A204.1 (cell line): ENCODE results near the gene PPP2R3A.
"Not testable (repeated sequence)": the region's sequence is repeated elsewhere in the genome, so short reads cannot be mapped to it uniquely, and the experiment has no call there.

Source experiments
- FAIRE-seq: peaks from 2 replicates; lab custom pipeline; 2012; peaks lifted over from hg19 to GRCh38; lab: Jason Lieb, UNC

The PPP2R3A gene

GRCh38 chr3:135965506-135966270 lies at the start of gene PPP2R3A:
Gene PPP2R3A, plus strand, starts transcription at chr3:135965728. Its CDS starts 35,771 bp downstream, at chr3:136001499.
- no peak for FAIRE-seq

GRCh38 chr3:135916310-135916709 lies 49.2 kb upstream of the PPP2R3A start:
- no peak for FAIRE-seq

GRCh38 chr3:135917076-135917475 lies 48.5 kb upstream of the PPP2R3A start:
- FAIRE-seq: no peak

- FAIRE-seq: no peak
Observed at GRCh38 chr3:135917927-135918597, 47.5 kb upstream of the PPP2R3A start.

- FAIRE-seq: peak; percentile 97
Observed at GRCh38 chr3:135918600-135918999, 46.9 kb upstream of the PPP2R3A start.

GRCh38 chr3:135920275-135920674 lies 45.3 kb upstream of the PPP2R3A start:
- no peak for FAIRE-seq

- no peak for FAIRE-seq
Observed at GRCh38 chr3:135922903-135923250, 42.7 kb upstream of the PPP2R3A start.

GRCh38 chr3:135924506-135924905 lies 41.0 kb upstream of the PPP2R3A start:
- no peak for FAIRE-seq

GRCh38 chr3:135926664-135927063 lies 38.9 kb upstream of the PPP2R3A start:
- FAIRE-seq: no peak

GRCh38 chr3:135927155-135927554 lies 38.4 kb upstream of the PPP2R3A start:
- no peak for FAIRE-seq

- FAIRE-seq: no peak
Observed at GRCh38 chr3:135929670-135930069, 35.9 kb upstream of the PPP2R3A start.

- no peak for FAIRE-seq
Observed at GRCh38 chr3:135930255-135930654, 35.3 kb upstream of the PPP2R3A start.

GRCh38 chr3:135935171-135935570 lies 30.4 kb upstream of the PPP2R3A start:
- not testable (repeated sequence) for FAIRE-seq

- not testable (repeated sequence) for FAIRE-seq
Observed at GRCh38 chr3:135937766-135938165, 27.8 kb upstream of the PPP2R3A start.

- FAIRE-seq: no peak
Observed at GRCh38 chr3:135944831-135945230, 20.7 kb upstream of the PPP2R3A start.

GRCh38 chr3:135950941-135951340 lies 14.6 kb upstream of the PPP2R3A start:
- FAIRE-seq: no peak

GRCh38 chr3:135964160-135964955 lies 1.2 kb upstream of the PPP2R3A start:
- FAIRE-seq: no peak

GRCh38 chr3:135965129-135965505 lies 411 bp upstream of the PPP2R3A start:
- FAIRE-seq: no peak

- no peak for FAIRE-seq
Observed at GRCh38 chr3:135966271-135966961, 888 bp downstream of the PPP2R3A start.

- FAIRE-seq: no peak
Observed at GRCh38 chr3:135966962-135967274, 1.4 kb downstream of the PPP2R3A start.

GRCh38 chr3:135967867-135968266 lies 2.3 kb downstream of the PPP2R3A start:
- FAIRE-seq: no peak

- no peak for FAIRE-seq
Observed at GRCh38 chr3:135970506-135971116, 5.1 kb downstream of the PPP2R3A start.
